Stimulated activated CD8-positive, alpha-beta memory T cell treated with anti-CD3 and anti-CD28 coated beads, Interleukin-4, amount 100 ng/mL, for 4 hours (primary cell): ENCODE data around the gene ZNF503.

Experiments used
- DNase-seq, 2 donors: peaks; one replicate each; pipeline ENCODE4 v3.0.0-alpha.2; 2020; ENCODE audit warnings: low read depth in 2 of 2, low spot score in 1 of 2

ZNF503 gene

DNA sequence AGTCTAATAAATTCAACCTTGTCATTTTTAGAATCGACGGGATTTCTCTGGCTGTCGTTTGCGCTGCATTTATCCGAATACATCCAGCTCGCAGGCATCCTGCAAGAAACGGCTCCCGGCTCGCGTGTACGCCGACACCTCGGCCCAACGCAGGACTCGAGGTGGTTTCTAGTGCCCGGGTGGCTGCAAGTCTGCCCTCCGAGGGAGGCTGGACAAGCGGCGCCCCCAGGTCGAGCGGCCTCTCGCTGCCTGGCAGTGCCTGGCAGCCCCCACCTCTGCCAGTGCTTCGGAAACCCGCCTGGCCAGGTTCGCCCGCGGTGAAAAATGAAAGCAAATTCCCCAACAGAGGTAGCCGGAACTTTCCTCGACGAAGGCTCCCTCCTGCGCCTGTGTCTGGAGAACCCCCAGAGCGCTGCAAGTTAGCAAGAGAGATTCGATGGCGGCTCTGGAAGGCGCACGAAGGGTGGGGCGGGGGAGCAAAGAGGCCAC lies 5.7 kb upstream of the ZNF503 start:
- DNase-seq, result no peak

DNA sequence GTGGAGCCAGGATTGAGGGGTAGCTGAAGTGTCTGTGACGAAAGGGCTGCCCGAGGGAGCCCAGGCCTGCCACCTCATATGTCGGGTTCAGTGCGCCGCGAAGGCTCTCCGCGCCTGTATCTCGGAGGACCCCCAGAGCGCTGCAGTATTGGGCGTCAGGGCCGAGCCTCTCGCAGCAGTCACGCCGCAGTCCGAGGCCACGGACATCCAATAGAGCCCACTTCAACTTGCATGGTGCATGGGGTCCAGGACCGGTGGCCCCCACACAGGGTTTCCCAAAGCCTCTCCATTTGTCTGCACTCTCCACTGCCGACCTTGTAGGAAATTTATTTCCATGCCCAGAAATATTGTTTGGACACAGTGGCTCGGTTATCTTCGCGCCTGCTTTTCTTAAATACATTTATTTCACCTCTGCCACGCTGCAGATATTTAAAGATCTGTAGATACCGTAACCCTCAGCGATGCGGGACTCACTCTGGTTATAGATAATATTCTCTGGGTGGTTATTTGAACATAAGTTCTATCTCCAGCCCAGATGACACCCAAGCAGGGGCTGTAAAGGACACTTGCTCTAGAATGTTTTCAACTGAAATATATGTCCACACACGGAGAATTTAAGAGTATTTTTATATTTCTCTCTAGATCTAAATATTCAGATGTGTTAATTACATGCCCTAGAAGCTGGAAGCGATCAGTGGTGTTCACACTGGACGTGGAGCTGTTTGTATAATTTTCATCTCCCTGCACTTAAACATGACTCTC lies 5.1 kb upstream of the ZNF503 start:
- DNase-seq, result no peak

DNA sequence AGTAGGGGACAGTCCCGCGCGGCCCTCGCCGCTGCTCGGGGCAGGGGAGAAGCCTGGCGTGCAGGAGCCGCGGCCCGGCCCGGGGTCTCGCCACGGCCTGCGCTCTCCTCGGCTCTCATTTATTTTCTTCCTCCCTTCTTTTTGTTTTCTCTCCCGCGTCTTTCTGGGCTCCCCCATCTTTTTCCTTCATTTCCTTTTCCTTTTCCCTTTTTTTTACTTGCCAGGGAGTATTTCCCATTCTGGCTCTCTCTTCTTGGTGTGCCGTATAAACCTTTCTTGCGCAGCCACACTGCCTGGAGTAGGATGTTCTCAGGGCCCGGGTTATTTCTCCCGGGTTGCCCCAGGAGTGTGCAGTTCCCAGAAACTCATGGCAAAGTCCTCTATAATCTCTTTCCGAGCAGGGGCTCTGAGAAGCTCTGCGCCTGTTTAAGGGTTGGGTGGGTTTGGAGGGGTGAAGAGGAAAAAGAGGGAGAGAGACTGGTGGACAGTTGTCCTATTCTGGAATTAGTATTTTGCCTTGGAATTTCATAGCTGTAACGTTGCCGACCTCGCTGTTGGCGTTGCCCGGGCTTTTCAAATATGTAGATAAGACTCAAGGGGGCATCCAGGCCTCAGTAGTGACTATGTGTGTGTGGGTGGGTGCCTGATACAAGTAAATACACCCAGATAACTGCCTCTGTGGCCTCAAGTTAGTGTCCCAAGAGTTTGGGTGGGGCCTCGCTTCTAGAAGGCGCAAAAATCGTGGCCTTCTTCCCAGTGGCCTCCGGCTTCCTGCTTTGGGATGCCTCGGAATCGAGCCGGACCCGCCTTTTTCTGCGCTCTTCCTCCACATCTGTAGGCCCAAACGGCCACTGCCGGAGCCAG lies 4.3 kb upstream of the ZNF503 start:
- no peak for DNase-seq

DNA sequence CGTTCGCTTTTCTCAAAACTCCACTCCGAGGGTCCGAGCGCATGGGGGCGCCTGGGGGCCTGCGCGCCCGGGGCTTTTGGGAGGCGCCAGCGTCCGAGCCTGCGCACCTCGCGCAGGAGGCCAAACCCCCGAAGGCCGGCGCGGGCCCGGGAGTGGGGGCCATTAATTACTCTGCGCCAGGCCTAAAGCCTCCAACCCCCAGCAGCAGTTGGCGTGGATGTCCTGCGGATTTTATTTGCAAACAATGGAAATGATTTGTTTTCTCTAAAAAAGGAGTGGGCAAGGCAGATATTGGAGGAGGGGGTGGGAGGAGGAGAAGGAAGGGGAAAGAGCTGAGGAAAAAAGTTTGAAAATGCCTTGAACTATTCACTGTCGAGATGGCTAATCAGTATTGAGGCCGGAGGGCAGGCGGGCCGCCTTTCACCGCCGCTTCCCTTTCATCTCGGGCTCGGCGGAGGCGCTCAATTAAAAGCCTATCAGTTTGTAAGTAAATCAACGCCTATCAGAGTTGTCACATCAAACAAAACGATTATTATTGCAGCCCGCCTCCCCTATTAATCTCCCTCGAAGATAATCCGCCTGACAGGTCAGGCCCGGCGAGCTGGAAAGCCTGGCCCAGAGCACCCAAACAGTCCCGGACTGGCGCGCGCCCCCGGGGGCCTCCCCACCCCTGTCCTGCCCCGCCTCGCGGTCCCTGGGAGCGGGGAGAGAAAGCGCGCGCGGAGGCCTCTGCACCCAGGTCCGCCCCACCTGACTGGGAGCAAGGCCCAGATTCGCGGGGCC lies 3.4 kb upstream of the ZNF503 start:
- DNase-seq, result no peak

DNA sequence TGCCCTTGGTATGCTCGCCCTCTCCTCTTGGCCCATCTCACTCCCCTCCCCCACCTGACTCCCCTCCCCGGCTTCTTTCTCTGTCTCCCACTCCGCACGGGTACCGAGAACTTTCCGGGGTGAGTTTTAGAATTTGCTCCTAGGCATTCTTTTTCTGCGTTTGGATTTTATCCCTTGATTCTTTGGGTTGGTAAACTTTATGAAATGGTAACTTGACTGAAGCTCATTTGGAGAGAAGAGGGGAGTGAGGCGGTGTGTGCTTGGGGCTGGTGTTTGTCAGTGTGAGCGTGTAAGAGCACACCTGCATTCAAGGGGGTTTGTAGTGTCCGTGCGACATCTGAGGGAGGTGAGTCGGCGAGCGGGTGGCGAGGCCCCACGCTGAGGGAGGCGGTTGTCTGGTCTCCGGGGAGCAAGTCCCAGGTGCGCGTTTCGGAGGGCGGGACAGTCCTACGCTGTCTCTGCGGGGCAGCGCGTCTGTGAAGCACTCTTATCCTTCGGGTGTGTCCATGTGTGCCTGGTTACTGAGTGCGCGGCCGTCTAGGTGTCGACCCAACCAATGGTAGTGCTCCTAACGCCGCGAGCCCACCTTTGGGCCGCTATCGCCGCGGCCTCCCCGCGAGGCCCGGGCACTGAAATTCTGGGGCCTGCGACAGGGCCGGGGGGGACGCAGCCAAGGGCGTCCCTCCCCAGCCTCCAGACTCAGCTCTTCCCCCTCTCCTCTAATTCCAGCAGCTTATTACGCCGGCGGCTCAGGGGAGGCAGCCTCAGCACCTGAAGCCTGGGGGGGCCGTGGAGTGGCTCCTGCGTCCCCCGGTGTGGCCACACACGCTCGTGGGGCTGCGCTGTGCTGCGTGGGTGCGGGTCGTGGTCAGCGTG lies 2.6 kb upstream of the ZNF503 start:
- DNase-seq, result no peak

DNA sequence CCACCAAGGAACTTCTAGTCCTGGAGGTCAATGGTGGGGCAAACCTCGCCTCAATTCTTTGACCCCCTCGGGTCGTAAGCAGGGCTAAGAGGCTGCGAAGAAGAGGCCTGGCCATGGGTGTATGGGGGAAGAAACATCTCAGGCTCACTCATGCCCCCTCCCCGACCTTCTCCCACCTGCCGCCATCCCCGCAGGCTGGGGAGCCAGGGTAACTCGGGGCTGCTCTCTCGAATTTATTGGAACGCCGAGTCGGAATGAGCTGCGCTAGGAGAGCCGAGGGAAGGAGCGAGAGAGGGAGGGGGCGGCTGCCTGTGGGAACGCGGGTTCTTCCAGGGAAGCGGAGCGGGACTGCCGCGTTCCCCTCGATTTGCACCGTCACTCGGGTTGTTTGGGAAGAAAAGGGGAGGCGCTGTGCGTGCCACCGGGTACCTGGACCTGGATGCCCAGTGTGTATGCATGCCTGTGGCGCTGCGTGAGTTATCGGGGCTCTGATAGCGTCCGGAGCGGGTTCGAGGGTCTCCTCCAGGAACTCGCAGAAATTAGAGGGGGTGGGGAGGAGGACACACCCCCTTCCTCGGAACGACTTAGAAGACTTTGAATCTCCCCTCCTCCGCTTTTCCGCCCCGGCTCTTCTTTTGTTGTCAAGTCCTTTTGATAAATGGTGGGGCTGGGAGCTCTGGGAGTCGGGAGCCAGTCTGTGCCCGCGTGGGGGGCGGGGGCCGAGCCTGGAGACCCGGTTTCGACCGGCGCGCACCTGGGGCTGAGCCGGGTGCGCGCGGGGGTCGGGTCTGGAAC lies 1.8 kb upstream of the ZNF503 start:
- DNase-seq, result no peak

DNA sequence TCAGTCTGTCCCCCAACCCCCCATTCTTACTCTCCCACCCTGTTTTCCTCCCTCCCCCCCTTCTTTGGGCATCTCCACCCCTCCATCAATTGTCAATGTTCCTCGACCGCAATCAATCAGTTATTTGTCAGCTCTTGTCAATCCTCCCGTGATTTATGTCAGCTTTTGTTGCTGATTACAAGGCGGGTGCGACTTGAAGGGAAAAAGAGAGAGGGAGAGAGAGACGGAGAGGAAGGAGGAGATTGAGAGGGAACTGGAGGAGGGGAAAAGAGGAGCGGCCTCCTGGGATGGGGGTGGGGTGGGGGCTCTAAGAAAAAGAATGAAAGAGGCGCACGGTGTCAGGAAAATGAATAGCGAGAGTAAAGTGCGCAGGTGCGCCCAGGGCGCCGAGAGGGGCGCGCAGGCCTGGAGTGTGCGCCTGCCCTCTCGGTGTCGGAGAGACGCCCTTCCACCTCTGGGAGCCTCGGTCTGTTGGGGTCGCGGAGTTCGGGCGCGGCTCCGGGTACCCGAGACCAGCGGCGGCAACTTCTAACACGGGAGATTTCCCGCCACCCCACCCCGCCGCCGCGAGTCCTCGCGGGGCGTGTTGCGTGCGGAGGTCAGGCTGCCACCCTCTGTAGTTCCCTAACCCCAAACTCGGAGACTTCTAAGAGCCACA lies 1.1 kb upstream of the ZNF503 start:
- no peak for DNase-seq

DNA sequence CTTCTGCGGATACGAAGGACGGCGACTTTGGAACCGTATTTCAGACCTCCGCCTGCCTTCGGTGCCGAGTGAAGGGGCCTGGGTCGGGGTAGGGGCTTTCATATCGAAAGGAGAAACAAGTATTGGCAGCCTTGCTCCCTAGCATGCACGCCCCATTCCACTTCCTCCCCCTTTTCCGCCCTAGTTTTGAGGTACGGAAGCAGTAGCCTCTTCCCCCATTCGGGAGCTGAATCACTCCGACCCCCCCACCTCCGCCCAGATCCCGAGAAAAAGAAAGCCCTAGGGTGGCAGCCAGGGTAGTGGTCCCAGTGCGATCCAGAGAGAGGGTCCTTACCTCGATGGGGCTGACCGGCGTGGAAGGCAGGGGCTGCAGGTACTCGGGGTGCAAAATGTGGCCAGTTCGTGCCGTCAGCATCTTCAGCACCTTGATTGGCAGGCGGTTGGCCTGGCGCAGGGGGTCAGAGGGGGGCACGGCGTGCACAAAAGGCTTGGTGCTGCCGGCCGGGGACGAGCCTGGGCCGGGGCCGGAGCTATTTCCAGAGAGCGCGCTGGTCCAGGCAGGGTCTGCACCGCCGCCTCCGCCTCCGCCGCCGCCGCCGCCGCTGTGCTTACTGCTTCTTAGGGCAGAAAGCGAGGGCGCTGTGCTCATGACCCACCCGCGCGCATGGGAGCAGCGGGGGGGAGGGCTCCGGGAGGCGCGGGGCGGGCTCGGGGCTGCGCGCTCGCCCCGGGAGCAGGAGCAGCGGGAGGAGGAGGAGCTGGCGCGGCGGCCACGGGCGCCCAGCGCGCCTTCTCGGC lies 594 bp downstream of the ZNF503 start:
- DNase-seq, result no peak

DNA sequence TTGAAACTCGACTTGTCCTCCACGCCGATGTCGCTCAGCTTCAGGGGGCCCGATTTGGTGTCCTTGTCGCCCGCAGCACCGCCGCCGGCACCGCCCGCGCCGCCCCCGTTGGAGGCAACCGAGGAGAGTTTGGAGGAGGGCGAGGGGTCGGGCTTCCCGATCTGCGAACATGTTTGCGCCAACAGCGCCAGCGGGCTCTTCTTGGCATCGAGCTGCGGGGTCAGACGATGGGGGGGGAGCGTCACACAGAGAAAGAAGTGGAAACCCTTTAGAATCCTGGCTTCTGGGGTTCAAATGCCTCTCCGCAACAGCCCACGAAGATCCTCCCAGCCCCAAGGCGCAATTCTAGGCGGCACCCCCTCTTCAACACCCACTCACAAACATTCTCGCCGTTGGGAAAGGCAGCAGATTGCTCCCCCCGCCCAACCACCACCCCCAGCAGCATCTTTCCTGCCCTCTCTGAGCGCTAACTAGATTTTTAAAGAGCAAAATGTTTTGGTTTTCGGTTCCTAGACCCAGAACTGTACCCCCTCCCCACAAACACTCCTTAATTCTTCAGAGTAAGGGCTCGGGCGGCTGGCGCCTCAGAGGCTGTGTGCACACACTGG lies 1.3 kb downstream of the ZNF503 start:
- DNase-seq, result no peak

DNA sequence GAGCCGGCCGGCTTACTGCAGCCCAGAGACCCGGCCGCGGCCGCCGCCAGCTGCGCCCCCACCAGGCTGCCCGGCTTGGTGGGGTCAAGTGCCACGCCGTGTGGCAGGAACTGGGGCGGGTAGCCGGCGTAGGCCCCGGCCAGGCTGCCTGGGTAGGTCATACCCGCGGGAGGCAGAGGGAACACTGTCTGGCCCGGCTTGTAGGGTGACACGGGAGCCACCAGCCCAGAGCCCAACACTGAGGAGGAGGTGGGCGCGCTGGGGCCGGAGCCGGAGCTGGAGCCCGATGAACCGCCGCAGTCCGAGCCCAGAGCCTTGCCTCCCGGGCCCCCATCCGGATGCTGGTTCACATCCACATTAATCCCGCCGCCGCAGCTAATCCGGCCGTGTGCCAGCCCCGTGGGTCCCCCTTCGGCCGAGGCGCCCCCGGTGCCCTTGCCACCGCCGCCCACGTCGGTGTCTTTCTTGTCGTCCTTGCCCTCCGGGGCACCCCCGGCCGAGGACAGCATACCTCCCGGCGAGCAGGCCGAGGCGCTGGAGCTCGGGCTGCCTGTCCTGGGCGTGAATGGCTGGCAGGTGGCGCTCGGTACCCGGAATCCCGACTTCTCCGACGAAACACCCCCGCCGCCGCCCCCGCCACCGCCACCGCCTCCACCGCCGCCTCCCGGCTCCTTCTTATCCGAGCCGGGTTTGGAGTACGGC lies 2.0 kb downstream of the ZNF503 start:
- no peak for DNase-seq

DNA sequence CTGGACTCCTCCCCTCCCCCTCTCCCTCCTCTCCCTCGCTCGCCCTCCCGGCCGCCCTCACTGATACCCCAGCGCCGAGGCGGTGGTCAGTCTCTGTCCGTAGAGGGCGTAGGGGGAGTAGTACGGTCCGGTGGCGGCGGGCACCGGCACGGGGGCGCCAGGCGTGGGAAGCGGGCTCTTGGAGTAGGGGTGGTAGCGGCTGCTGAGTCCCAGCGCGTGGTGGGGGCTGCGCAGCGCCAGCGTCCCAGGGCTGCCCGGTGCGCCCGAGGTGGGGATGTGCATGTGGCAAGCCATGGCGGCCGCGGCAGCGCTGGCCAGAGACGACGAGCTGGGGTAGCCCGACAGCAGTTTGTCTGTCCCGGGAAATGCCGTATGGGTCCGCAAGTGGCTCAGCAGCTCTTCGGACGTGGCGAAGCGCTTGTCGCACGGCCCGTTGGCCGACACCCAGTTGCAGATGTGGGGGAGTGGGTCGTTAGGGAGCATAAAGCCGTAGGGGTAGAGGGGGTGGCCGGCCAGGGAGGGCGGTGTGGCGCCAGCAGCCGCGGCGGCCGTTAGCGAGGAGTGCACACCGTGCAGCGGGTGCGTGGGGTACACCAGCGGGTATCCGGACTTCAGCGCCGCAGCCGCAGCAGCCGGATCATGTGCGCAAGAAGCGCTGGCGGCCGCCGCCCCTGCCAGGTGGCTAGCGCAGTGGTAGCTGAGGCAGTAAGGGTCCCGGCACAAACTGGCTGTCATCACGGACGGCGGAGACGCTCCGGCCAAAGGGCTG lies 2.7 kb downstream of the ZNF503 start:
- no peak for DNase-seq

DNA sequence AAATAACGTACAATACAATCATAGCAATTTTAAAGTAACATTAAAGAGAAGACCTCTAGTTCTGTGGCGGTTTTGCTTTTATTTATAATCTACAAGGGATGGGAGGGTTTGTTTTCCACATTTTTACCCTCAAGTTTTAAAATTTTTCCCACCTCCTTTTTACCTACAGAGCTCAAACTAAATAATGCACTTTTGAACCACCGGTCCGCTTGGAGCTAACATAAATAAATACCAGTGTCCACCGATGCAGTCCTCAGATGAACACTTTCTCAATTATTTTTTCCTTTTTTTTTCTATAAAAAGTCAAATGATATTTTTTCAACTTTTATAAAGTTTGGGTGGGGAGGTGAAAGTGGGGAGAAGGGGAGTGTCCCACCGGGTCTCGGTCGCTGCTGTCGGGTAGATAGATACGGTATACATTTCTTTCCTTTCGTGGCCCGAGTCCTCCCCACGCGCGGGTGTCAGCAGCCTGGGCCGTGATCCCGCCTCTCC lies 3.3 kb downstream of the ZNF503 start:
- DNase-seq, result no peak

DNA sequence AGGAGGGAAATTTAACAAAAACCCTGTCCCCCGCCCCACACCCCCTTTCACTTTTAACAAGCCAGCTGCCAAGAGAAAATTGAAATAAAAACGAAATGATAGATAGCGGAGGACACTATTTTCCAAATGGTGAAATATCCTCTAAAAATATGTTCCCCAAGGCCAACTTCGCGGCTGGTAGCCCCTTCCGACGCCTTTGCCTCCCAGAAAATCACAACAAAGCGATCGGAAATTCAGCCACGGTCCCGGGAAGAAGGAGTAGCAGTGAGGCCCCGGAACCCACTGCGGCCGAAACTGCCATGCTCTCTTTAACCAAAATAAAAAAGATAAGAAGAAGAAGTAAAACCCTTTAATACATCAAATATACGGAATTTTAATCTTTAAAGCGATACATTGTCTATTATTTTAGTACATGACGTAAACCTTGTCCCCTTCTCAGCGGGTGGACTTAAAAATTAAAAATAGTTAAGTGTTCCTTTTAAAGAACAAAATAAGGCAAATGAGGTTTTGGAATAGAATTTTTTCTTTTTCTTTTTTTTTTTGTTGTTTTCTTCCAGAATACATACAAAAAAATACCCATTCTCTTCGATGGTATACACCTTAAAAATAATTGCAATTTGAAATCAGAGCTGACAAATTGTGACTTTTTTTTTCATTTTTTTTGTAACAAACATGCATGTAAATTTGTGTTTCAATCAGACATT lies 3.9 kb downstream of the ZNF503 start:
- no peak for DNase-seq

DNA sequence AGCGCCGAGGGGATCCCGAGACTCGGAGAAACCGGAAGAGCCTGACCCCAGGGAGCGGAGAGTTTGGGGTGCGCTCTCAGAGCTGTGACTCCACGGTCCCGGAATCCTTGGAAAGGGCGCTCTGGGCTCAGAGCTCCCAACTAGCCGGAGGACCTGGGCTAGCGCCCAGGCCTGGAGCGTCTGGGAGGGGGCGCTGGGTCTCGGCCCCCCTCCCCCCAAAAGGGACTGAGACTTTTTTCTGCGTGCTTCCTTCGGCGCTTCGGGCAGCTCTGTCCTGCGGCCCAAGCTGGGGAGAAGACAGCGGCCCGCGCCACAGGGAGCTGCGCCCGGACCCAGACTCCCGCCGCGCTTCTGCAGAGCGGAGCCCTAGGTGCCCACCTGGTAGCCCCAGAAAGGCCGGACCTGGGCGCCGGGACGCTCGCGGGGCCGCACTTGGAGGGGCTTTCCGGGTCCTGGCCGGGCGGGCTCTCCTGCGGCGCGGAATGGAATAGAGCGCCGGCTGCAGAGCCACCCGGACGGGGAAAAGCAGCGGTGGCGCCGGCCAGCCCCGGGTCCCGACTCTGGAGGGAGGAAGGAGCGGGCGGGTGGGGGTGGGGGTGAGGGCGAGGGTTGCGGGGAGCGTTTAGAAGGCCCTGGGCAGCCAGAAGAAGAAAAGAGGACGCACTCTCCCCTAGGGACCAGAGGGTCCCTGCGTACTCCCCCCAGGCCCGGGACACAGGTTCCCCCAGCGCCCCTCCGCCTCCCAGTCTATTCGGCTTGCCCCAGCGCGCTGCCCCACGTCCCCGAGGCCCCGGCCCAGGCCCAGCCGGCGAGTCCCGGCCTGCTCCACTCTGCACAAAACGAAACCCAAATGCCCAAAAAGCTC lies 4.7 kb downstream of the ZNF503 start:
- no peak for DNase-seq
